NCI-H1048 (cell line): Measurements from ENCODE around the gene CAPG.
"Not testable (repeated sequence)": the region's sequence is repeated elsewhere in the genome, so short reads cannot be mapped to it uniquely, and the experiment has no call there.

Experiments used
- DNase-seq: peaks from one replicate; lab custom pipeline; 2025; lab: John Stamatoyannopoulos, UW

The CAPG gene

DNA sequence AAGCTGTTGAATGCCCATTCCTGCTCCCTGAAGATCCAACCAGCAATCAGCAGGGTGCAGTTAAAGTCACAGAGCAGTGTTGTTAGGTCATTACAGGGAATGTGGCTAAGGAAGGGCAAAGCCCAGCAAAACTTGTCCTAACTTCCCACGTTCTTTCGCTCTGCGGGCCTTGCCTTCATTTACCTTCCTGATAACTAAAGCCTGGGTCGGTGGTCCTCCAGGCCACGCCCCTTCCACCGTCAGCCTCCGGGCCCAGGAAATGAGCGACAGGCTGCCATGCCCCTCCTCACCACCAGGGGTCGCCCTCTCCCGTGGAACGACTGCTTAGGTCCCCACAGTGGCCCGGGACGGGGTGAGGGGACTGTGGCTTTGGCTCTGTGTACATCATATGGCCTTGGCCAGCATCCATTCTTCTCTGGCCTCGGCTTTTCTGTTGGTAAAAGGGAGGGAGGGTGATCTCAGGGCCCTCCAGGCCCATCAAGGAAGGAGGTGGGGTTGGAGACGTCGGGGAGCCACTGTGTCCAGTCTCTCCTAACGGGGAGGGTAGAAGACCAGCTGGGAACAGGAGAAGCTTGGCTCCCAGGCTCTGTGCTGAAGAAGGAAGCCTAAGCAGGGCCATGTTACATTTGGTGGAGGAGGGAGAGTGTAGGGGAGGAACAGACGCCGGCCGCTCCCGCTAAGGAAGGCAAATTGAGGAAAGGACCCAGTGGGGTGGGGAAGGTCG is 10.5 kb upstream of the CAPG start:
- peak; percentile 30 for DNase-seq

DNA sequence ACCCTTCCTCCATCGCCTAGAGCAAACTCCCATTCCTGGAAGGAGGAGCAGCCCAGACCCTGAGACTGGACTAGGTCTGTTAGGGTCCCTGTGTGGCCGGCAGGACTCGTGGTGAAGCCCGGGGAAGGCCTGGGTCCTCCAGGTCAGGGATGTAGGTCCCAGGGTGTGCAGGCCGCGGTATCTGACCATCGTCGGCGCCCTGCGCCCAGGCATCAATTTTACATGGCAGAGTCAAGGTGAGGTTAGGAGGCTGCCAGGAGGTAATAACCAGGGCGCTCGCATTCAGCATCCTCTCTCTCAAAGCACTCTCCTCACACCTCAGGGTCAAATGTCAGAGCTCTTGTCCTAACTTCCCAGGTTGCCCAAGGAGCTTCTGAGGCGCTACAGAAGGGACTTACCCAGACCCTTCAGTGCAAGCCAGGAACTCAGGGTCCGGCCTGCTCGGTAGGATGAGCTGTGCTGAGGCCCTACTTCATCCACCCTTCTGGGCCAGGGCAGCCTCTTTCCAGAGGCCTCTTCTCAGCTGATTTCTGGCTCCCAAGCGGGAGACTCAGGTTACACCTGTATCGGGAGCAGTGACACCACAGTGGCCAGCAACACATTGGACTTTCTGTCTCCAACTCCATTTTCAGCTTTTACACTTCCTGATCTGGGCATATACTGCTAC is 9.0 kb upstream of the CAPG start:
- DNase-seq = no peak

DNA sequence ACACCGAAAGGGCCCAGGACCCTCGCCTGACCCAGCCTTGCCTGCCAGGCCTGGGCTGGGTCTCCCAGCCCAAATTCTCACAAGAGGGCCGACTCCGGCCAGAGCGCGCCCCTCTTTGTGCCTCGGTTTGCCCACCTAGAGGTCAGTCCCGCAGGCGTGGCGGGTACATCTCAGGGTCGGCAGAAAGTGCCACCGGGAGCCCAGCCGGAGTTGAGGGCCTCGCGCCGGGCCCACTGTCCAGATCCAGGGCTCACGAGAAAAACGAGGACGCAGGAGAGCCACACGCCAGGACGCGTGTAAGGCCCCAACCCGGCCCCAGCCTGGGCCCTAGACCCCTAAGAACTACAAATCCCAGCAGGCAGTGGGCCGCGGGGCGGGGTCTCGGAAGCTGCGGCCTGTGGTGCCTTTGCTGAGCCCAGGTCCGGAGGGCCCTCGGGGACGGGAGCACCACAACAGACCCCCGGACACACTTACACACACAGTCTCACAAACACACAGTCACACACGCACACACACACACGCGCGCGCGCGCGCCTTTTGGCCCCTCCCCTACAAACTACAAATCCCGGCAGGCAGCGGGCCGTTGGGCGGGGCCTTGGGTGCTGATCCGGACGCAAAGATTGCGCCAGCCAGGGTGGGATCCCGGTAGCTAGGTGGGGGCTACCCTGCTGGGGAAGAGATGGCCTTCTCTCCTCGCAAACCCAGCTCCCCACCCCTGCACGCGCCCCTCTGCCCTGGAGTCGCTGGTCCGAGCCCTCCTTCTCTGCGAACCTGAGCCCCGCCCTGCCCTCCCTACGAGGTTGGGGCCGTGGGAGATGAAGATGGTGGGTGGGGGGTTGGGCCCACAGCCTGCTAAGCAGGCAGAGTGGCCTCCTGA is 8.2 kb upstream of the CAPG start, which contains the start of gene SH2D6:
Gene SH2D6, plus strand, starts transcription at position 583 of the 877 bp plus-strand sequence. CDS start 10,752 bp downstream, outside the sequence.
- peak; percentile 76 for DNase-seq

- DNase-seq = no peak
Measured at GRCh38 chr2:85415980-85416650, 5.9 kb upstream of the CAPG start.

DNA sequence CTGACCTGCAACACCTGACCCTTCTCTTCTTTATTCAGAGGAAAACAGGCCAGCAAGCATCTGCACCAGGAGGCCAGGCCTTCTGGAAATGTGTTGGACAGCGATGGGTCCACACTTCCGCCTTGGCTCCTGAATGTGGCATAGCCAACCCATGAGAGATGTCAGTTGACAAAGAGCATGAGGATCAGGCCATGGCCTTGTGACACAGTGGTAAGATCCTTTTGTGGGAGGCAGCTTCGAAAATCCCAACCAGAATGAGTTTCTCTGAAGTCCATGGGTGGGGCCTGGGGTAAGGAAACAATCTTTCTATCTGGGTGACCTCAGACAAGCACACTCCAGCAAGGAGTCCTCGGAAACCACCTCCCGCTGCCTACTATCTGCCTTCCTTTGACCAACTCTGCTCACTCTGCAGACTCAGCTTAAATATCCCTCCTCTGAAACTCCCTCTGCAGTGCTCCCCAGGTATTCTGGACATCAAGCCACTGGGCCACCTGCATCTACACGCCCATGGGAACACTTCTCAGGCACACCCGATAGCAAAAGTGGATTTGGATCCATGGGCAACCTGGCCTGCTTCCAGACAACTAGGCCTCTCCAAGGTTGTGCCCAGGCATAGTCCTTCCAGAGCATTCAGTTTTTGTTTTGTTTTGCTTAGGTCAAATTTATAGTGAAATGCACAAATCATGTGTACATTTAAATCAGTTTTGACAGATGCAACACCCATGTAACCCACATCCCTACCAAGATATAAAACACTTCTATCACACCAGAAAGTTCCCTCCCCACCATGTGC is 4.8 kb upstream of the CAPG start:
- no peak for DNase-seq

DNA sequence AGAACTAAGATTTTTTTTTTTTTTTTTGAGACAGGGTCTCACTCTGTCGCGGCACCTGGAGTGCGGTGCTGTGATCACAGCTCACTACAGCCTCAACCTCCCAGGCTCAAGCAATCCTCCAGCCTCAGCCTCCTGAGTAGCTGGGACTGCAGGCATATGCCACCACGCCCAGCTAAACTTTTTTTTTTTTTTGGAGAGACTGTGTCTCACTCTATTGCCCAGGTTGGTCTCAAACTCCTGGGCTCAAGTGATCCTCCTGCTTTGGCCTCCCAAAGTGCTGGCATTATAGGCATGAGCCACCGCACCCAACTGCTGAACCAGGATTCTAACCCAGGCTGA is 4.2 kb upstream of the CAPG start:
- DNase-seq = not testable (repeated sequence)

- no peak for DNase-seq
Measured at GRCh38 chr2:85413592-85414420, 3.6 kb upstream of the CAPG start.

DNA sequence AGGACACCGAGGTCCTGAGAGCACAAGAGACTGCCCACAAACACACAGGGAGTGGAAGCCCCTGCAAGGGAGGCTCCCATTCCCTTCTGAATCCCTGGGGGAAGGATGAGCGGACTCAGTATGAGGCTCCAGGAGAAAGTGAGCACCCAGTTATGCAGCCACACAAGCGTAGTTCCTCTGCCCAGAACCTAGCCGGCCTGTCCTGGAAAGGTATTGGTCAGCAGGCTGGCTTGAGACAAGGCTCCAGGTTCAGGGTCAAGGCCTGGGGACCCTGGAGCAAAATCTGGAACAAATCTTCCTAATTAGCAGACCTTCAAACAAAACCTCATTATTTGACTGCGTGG is 1.2 kb upstream of the CAPG start:
- no peak for DNase-seq

DNA sequence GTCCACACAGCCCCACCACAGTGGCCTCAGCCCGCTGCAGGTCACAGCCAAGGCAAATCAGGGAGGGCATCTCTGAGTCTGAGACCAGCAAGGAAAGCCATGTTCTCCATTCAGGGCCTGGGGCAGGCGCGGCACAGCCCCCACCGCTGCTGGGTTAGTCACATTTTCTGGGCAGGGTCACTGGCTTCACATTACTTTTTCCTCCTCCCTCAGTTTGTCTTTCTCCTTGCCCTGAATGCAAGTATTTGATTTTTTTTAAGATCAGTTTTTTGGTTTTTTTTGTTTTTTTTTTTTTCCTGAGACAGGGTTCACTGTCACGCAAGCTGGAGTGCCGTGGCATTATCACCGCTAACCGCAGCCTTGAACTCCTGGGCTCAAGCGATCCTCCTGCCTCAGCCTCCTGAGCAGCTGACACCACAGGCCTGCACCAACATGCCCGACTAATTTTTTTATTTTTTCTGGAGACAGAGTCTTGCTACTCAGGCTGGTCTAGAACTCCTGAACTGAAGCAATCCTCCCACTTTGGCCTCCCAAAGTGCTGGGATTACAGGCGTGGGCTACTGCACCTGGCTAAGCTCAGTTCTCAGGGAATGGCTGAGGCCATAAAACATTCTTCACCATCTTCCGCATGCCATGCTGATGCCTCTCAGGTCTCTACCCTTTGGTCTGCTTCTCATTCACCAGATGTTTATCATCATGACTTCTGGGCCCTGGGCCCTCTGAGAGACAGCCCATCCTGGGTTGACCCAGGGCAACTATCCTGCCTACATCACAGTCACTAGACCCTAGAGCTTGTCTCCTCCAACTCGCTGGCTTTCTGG is 628 bp upstream of the CAPG start:
- DNase-seq = no peak

DNA sequence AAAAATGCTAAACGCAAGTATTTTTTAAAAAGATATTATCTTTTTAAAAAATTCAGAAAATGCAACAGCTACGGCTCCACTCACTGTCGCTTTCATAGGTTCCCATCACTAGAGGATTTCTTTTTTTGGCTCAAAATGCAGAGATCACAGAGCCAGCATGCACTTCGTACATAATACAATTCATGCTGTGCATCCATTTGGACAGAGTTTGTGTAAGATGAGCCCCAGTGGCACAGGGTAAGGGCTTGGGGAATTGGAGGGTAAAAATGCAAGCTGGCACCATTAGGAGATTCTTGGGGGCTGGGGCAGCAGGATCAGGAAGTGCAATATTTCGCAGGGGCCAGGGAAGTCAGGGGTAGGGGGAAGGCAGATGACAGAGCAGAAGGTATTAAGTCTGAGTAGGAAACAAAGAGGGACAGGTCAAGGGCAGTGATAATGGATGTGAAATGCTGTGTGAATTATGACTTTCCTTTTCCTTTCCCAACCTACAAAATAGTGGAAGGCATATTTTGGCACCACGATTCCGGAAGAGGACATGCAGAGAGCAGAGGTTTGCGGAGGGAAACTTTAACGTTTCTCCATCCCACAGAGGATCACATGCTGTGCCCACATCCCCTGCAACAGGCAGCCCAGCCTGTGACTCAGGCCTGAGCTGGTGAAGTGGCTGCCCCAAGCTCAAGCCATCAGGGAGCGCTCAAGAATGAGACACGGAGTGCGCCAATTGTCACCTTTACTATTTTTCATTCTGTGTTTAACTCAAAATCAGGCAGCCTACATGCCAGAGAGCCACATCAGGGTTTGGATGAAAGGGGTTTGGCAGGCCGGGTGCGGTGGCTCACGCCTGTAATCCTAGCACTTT is 4.7 kb downstream of the CAPG start:
- DNase-seq = no peak

GRCh38 chr2:85401844-85402243 is 8.3 kb downstream of the CAPG start:
- DNase-seq = no peak

DNA sequence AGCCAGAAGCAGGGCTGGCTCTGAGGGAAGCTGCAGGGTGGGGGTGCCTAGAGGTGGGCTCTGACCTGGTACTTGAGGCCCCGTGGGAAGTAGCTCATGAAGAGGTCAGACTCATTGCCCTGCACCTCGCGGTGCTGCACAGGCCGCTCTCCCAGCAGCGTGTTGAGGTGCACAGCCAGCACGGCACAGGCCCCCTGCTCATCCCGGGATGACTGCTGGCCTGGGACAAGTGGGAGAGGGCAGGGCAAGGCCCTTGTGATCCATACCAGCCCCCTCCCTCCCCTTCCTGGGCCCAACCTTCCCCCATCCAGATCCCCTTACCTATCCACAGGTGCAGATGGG is 8.7 kb downstream of the CAPG start:
- no peak for DNase-seq

- no peak for DNase-seq
Measured at GRCh38 chr2:85400541-85401463, 9.4 kb downstream of the CAPG start.

DNA sequence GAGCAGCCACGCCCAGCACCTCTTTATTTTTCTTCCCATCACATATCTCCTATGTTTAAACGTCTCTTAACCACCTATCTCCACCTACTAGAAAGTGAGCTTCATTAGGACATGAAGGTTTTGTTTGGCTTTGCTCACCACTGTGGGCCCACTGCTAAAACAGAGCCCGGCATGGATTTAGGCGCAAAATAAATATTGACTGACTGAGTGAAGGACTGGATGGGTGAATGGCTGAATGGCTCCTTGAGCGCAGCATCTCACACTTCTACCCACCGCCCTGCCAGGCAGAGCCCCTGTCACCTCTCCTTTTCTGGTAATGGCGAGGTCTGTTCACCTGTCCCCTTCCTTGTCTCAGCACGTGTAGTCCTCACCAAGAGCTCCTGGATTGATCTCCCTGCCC is 10.1 kb downstream of the CAPG start:
- no peak for DNase-seq

GRCh38 chr2:85399183-85399455 is 11.0 kb downstream of the CAPG start:
- DNase-seq = no peak

GRCh38 chr2:85398426-85399182 is 11.6 kb downstream of the CAPG start:
- no peak for DNase-seq

GRCh38 chr2:85397925-85398331 is 12.2 kb downstream of the CAPG start:
- DNase-seq = no peak
